Cardiac fibroblast (primary cell): Measurements from ENCODE around the gene DNMT3L.

Experiments
- DNase-seq, 2 donors: peaks; one replicate each; pipeline versions ENCODE4 v3.0.0 to v3.0.0-alpha.2; 2010; ENCODE audit warnings: low read depth in 2 of 2
- H3K4me3 ChIP-seq, 2 donors: replicated peaks in 1 of 2; 1 replicate in 1 of 2; 2 replicates in 1 of 2; pipeline ENCODE4 v1.5.1; 2011; ENCODE audit warnings: low read depth in 2 of 2, low read length in 2 of 2, mild to moderate bottlenecking in 2 of 2, moderate library complexity in 1 of 2
- CTCF ChIP-seq: IDR thresholded peaks from one replicate; pipeline ENCODE4 v1.5.1; 2011; ENCODE audit warnings: low read depth, mild to moderate bottlenecking, low read length, inconsistent platforms

DNMT3L gene

DNA sequence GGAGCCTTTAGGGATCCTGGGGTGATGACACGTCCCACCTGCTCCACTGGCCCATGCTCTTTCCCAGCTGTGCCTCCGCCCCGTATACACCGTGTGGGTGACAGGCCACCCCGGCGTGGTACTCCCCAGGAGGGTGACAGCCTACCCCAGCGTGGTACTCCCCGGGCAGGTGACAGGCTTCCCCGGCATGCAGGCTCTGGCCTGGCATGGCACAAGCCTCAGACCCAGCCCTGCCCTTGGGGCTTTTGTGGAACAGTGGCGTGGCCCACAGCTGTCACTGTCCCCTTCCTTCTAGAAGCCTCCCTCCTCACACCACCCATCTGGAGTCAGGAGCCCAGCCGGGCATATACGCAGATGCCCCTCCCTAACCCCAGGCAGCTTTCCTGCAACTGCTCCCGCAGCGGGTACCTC, 33.5 kb upstream of the DNMT3L start:
- DNase-seq, result no peak
- TF ChIP-seq CTCF, result no peak
- H3K4me3 ChIP-seq, result no peak overlapping the region

DNA sequence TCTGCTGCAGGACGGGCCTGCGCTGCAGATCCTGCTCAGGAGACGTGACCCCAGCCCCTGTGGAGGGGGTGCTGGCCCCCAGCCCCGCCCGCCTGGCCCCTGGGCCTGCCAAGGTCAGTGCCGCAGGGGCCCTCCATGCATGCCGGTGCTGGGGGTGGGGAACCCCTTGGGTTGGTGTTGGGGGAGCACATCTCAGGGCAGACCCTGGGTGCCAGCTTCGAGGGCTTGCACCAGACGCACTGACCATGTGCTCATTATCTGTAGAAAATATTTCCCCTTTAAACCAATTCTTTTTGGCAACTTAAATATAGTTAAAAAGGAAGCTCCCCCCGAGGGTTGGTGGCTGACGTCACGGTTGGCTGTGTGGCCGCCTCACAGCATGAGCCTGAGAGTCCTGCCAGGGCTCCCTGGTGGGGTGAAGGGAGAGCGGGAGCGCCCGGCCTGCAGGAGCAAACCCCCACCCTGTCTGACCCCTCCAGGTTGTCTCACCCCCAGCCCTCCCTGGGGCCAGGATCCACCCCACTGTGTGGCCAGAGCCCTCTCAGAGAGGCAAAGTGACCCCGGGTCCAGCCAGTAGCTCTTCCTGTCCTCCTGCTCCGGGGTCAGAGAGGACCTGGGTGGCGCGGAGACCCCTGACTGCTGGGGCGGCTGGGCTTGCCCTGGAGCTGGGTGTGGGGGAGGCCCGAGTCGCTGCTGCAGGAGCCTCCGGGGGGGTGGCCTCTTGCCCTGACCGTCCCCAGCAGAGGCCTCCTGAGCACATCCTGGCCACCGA, 32.9 kb upstream of the DNMT3L start:
- H3K4me3 ChIP-seq, result no peak overlapping the region
- TF ChIP-seq CTCF, result no peak
- peak; percentile 49 to 72 for DNase-seq

GRCh38 chr21:44293551-44294231, 32.0 kb upstream of the DNMT3L start:
- no peak for TF ChIP-seq CTCF
- no peak for DNase-seq
- no peak overlapping the region for H3K4me3 ChIP-seq

DNA sequence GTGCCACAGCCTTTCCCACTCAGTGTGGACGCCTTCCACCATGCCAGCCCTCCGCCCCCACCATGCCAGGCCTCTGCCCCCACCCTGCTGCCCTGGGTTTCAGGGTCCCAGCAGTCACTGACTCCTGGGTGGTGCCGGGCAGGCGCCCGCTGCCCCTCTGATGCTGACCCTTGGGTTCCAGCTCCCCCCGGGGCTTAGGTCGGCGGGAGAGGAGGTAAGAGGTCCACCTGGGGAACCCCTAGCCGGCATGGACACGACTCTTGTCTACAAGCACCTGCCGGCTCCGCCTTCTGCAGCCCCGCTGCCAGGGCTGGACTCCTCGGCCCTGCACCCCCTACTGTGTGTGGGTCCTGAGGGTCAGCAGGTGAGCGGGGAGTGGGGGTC, 31.1 kb upstream of the DNMT3L start:
- no peak overlapping the region for H3K4me3 ChIP-seq
- DNase-seq, result no peak
- no peak for TF ChIP-seq CTCF

- no peak for TF ChIP-seq CTCF
- DNase-seq, result no peak
- no peak overlapping the region for H3K4me3 ChIP-seq
Observed at GRCh38 chr21:44291936-44292811, 30.5 kb upstream of the DNMT3L start.

GRCh38 chr21:44291078-44291935, 29.6 kb upstream of the DNMT3L start:
- H3K4me3 ChIP-seq, result no peak overlapping the region
- no peak for DNase-seq
- no peak for TF ChIP-seq CTCF
